Endothelial cell of umbilical vein (primary cell): ENCODE data around the gene EEIG1. TPM values are rescaled to one million over a fixed set of nuclear protein-coding genes. Genes with fewer than 3 reads are reported as not detected.

Experiments
- BruUV-seq: library from RNA; stranded (reverse); fragments of 400-500 nt; replicated peaks from 2 replicates; lab custom pipeline; 2021; lab: Mats Ljungman, UMichigan
- CTCF ChIA-PET: fragments of 300-600, 350-600 bp; sonication (Branson Sonifier 250); formaldehyde crosslinking; loops from one replicate; lab custom pipeline; 2021; ENCODE audit warnings: antibody characterized with exemption, inconsistent platforms; lab: Charles Lee
- POLR2A ChIA-PET: fragments of 300-600, 350-600 bp; sonication (Branson Sonifier 250); formaldehyde crosslinking; loops from one replicate; lab custom pipeline; 2021; ENCODE audit warnings: antibody characterized with exemption, inconsistent platforms; lab: Charles Lee
- DNase-seq: peaks from one replicate; pipeline ENCODE4 v3.0.0-alpha.2; 2011; ENCODE audit warnings: low read depth, low spot score
- FAIRE-seq: peaks from 2 replicates; lab custom pipeline; 2011; peaks lifted over from hg19 to GRCh38; lab: Jason Lieb, UNC
- H2AFZ ChIP-seq: 2 replicates; pipeline ENCODE4 v1.6.0; 2012; ENCODE audit warnings: low read depth, low read length, control low read depth, inconsistent platforms
- H3K27ac ChIP-seq: 2 replicates; pipeline ENCODE4 v1.5.1; 2011; ENCODE audit warnings: low read depth, mild to moderate bottlenecking, control low read depth, low read length, moderate library complexity; ENCODE audit not compliant: insufficient read depth
- H3K27me3 ChIP-seq, 2 experiments: 2 replicates each; pipeline versions ENCODE4 v1.6.0 to v1.6.1; 2011; ENCODE audit warnings: low read length in 2 of 2, mixed read lengths in 1 of 2; ENCODE audit not compliant: control insufficient read depth in 2 of 2, insufficient read depth in 2 of 2
- H3K36me3 ChIP-seq, 2 experiments: 2 replicates in 1 of 2; 3 replicates in 1 of 2; pipeline ENCODE4 v1.5.1; 2011; ENCODE audit warnings: low read length in 2 of 2, mild to moderate bottlenecking in 1 of 2, moderate library complexity in 1 of 2; ENCODE audit not compliant: control insufficient read depth in 2 of 2, insufficient read depth in 2 of 2; ENCODE audit errors: extremely low read depth in 1 of 2
- H3K4me1 ChIP-seq: 3 replicates; pipeline ENCODE4 v1.5.1; 2011; ENCODE audit warnings: mild to moderate bottlenecking, low read length; ENCODE audit not compliant: control insufficient read depth, insufficient read depth; ENCODE audit errors: extremely low read depth
- H3K4me2 ChIP-seq: 2 replicates; pipeline ENCODE4 v1.6.1; 2011; ENCODE audit warnings: low read length, control low read depth, mixed read lengths; ENCODE audit not compliant: insufficient read depth
- H3K4me3 ChIP-seq, 3 experiments: fragments of 200-600 bp in 1 of 3; sonication (generic), shearing (Covaris generic) in 1 of 3; replicated peaks in 1 of 3; 2 replicates each; pipeline ENCODE4 v1.5.1; 2011 to 2016; ENCODE audit warnings: control low read depth in 3 of 3, low read length in 3 of 3, mild to moderate bottlenecking in 2 of 3, inconsistent platforms in 1 of 3, low read depth in 1 of 3, moderate library complexity in 1 of 3; ENCODE audit not compliant: insufficient read depth in 1 of 3
- H3K79me2 ChIP-seq: 2 replicates; pipeline ENCODE4 v1.6.0; 2012; ENCODE audit warnings: low read length, inconsistent platforms; ENCODE audit not compliant: control insufficient read depth, insufficient read depth
- H3K9ac ChIP-seq: replicated peaks from 2 replicates; pipeline ENCODE3; 2011; ENCODE audit warnings: low read length, control low read depth; ENCODE audit not compliant: insufficient read depth; ENCODE audit errors: extremely low read depth
- H3K9me1 ChIP-seq: replicated peaks from 3 replicates; pipeline ENCODE4 v1.6.0; 2011; ENCODE audit warnings: mild to moderate bottlenecking, low read length; ENCODE audit not compliant: control insufficient read depth, insufficient read depth; ENCODE audit errors: extremely low read depth
- H3K9me3 ChIP-seq: replicated peaks from 2 replicates; pipeline ENCODE4 v1.5.1; 2012; ENCODE audit warnings: low read length, inconsistent platforms; ENCODE audit not compliant: control insufficient read depth, insufficient read depth
- H4K20me1 ChIP-seq: replicated peaks from 2 replicates; pipeline ENCODE3; 2011; ENCODE audit warnings: mild to moderate bottlenecking, low read length; ENCODE audit not compliant: control insufficient read depth, insufficient read depth; ENCODE audit errors: extremely low read depth
- CTCF ChIP-seq, 2 donors: IDR thresholded peaks; 1 replicate in 1 of 2; 2 replicates in 1 of 2; pipeline ENCODE4 v1.5.1; 2011; ENCODE audit warnings: low read length in 2 of 2, mild to moderate bottlenecking in 2 of 2, moderate library complexity in 2 of 2, control low read depth in 1 of 2, inconsistent platforms in 1 of 2, low read depth in 1 of 2; ENCODE audit not compliant: insufficient read depth in 1 of 2; ENCODE audit errors: extremely low read depth in 1 of 2
- EZH2 ChIP-seq: IDR thresholded peaks from 2 replicates; pipeline ENCODE4 v1.6.1; 2012; ENCODE audit warnings: borderline replicate concordance, low read depth, mild to moderate bottlenecking, moderate library complexity, low read length, inconsistent platforms; ENCODE audit not compliant: severe bottlenecking
- FOS ChIP-seq: IDR thresholded peaks from 2 replicates; pipeline ENCODE4 v1.6.1; 2011; ENCODE audit warnings: mild to moderate bottlenecking, low read length, moderate library complexity, borderline replicate concordance; ENCODE audit not compliant: insufficient read depth
- GATA2 ChIP-seq: IDR thresholded peaks from 2 replicates; pipeline ENCODE4 v1.7.0; 2011; ENCODE audit warnings: low read depth, mild to moderate bottlenecking, moderate library complexity, mixed read lengths, low read length; ENCODE audit not compliant: insufficient read length, insufficient read depth
- JUN ChIP-seq: IDR thresholded peaks from 2 replicates; pipeline ENCODE4 v1.6.1; 2011; ENCODE audit warnings: borderline replicate concordance, low read depth; ENCODE audit not compliant: insufficient read length, insufficient read depth
- MAX ChIP-seq: IDR thresholded peaks from 2 replicates; pipeline ENCODE4 v1.6.1; 2011; ENCODE audit not compliant: insufficient read depth, insufficient read length
- MYC ChIP-seq: IDR thresholded peaks from one replicate; pipeline ENCODE4 v1.6.1; 2011; ENCODE audit warnings: mild to moderate bottlenecking, low read depth, low read length
- POLR2A ChIP-seq: IDR thresholded peaks from 2 replicates; pipeline ENCODE4 v1.6.1; 2012; ENCODE audit warnings: low read depth, mild to moderate bottlenecking, control low read depth, low read length
- POLR2AphosphoS5 ChIP-seq: IDR thresholded peaks from 2 replicates; pipeline ENCODE4 v1.6.1; 2012; ENCODE audit warnings: low read depth, mild to moderate bottlenecking, control low read depth, low read length, moderate library complexity; ENCODE audit not compliant: insufficient read depth
- dilution Hi-C: fragments of 300-500 bp; cut with MboI; formaldehyde crosslinking; loops from one replicate; pipeline ENCODE4 v1.15.0; 2019; ENCODE audit warnings: low sequenced_read_pairs; ENCODE audit not compliant: extremely low pct_ligation_motif_present
- intact Hi-C: fragments of 100-400 bp; cut with micrococcal nuclease; formaldehyde crosslinking; loops from one replicate; pipeline ENCODE4 v1.10.0; 2022
- polyA plus RNA-seq, 4 experiments: library from polyadenylated mRNA; depleted of rRNA in 3 of 4; stranded (reverse) in 3 of 4; unstranded in 1 of 4; fragments of >200 nt; gene quantifications; 2 replicates each; pipeline versions ENCODE4 v1.2.1 to v1.2.3, GENCODE V29; 2011 to 2012; ENCODE audit warnings: missing spikeins in 1 of 4
- total RNA-seq: library from RNA; stranded (reverse); gene quantifications from 2 replicates; pipeline ENCODE4 v1.2.3, GENCODE V29; 2021

Gene EEIG1
- total and polyA plus RNA-seq, 2 donors (not counting 3 experiments of a cell fraction or from before 2014, with no cell fraction given), result 8.4 to 19.0 TPM

GRCh38 chr9:127999461-127999860, 18.7 kb upstream of the EEIG1 start:
- ChIA-PET CTCF (interaction anchor here (1.4 kb wide), 1 partner anchor 57 kb away, joined by 3 read pairs; no protein-coding TSS in a partner anchor), POLR2A (no interaction called here)
- Histone ChIP-seq H3K27me3 (no peaks in the 10 kb centered on the region), H3K9me1 (no peaks in the 10 kb centered on the region), H3K4me1 (peaks cover 14% of the 10 kb centered on the region), H2AFZ (no peak overlapping the region), H3K4me2 (no peak overlapping the region), H3K4me3 (no peak overlapping the region), H3K27ac (no peak overlapping the region), H4K20me1 (no peaks in the 10 kb centered on the region), H3K9ac (no peak overlapping the region), H3K36me3 (no peaks in the 10 kb centered on the region), H3K79me2 (no peaks in the 10 kb centered on the region), H3K9me3 (no peaks in the 10 kb centered on the region)
- TF ChIP-seq POLR2AphosphoS5 (no peak), FOS (no peak), GATA2 (no peak), MYC (no peak), CTCF (IDR thresholded peaks at IDR 0.05; ENCODE audit: extremely low read depth in 1 of 2, insufficient read depth in 1 of 2, low read depth in 1 of 2, low read length in 2 of 2) (no peak), EZH2 (no peak), JUN (no peak), MAX (no peak), POLR2A (no peak)
- dilution Hi-C loops, result no loop called here
- BruUV-seq, result no TSS peak
- no peak for FAIRE-seq
- intact Hi-C loops, result no loop called here
- DNase-seq, result no peak
